ENCODE results near the gene SH3PXD2A.

Gene SH3PXD2A

GRCh38 chr10:103876155-103876554 is 20.8 kb upstream of the SH3PXD2A start:
- no peaks in the 10 kb centered on the region for H4K20me1 ChIP-seq (ENCODE audit: insufficient read depth)
- no peak overlapping the region for H3K4me2 ChIP-seq
- no peaks in the 10 kb centered on the region for H3K79me2 ChIP-seq (ENCODE audit: insufficient read depth, low read depth)
- H3K9ac ChIP-seq = no peak overlapping the region
- H2AFZ ChIP-seq (ENCODE audit: low read depth) = no peak overlapping the region
- H3K4me1 ChIP-seq (ENCODE audit: low read depth, poor library complexity, severe bottlenecking) = no peaks in the 10 kb centered on the region
- no peak for TF ChIP-seq CTCF (conservative IDR thresholded peaks at IDR 0.05; ENCODE audit: low read depth, low read length)
- H3K4me3 ChIP-seq (IDR thresholded peaks at IDR 0.05; ENCODE audit: insufficient read depth, low read depth, low read length) = no peak overlapping the region
- no peak overlapping the region for H3K27ac ChIP-seq
- H3K27me3 ChIP-seq (ENCODE audit: insufficient read depth, low read depth) = no peaks in the 10 kb centered on the region
- no peaks in the 10 kb centered on the region for H3K36me3 ChIP-seq (ENCODE audit: insufficient read depth)

GRCh38 chr10:103874730-103875129 is 19.4 kb upstream of the SH3PXD2A start:
- Histone ChIP-seq H3K27ac (no peak overlapping the region), H3K4me1 (ENCODE audit: low read depth, poor library complexity, severe bottlenecking) (no peaks in the 10 kb centered on the region), H3K4me2 (no peak overlapping the region), H3K27me3 (ENCODE audit: insufficient read depth, low read depth) (no peaks in the 10 kb centered on the region), H3K36me3 (ENCODE audit: insufficient read depth) (no peaks in the 10 kb centered on the region), H4K20me1 (ENCODE audit: insufficient read depth) (no peaks in the 10 kb centered on the region), H3K79me2 (ENCODE audit: insufficient read depth, low read depth) (no peaks in the 10 kb centered on the region), H3K9ac (no peak overlapping the region), H3K4me3 (IDR thresholded peaks at IDR 0.05; ENCODE audit: insufficient read depth, low read depth, low read length) (no peak overlapping the region), H2AFZ (ENCODE audit: low read depth) (no peak overlapping the region)
- no peak for TF ChIP-seq CTCF (conservative IDR thresholded peaks at IDR 0.05; ENCODE audit: low read depth, low read length)

- H2AFZ ChIP-seq (ENCODE audit: low read depth) = no peak overlapping the region
- H3K4me2 ChIP-seq = no peak overlapping the region
- TF ChIP-seq CTCF (conservative IDR thresholded peaks at IDR 0.05; ENCODE audit: low read depth, low read length) = no peak
- no peak overlapping the region for H3K9ac ChIP-seq
- no peak overlapping the region for H3K27ac ChIP-seq
- no peaks in the 10 kb centered on the region for H3K36me3 ChIP-seq (ENCODE audit: insufficient read depth)
- no peaks in the 10 kb centered on the region for H3K79me2 ChIP-seq (ENCODE audit: insufficient read depth, low read depth)
- no peaks in the 10 kb centered on the region for H3K4me1 ChIP-seq (ENCODE audit: low read depth, poor library complexity, severe bottlenecking)
- H3K4me3 ChIP-seq (IDR thresholded peaks at IDR 0.05; ENCODE audit: insufficient read depth, low read depth, low read length) = no peak overlapping the region
- no peaks in the 10 kb centered on the region for H4K20me1 ChIP-seq (ENCODE audit: insufficient read depth)
- no peaks in the 10 kb centered on the region for H3K27me3 ChIP-seq (ENCODE audit: insufficient read depth, low read depth)
Observed at GRCh38 chr10:103872137-103872931, 17.0 kb upstream of the SH3PXD2A start.

- H3K36me3 ChIP-seq (ENCODE audit: insufficient read depth) = no peaks in the 10 kb centered on the region
- H2AFZ ChIP-seq (ENCODE audit: low read depth) = no peak overlapping the region
- no peak overlapping the region for H3K27ac ChIP-seq
- H3K27me3 ChIP-seq (ENCODE audit: insufficient read depth, low read depth) = no peaks in the 10 kb centered on the region
- no peak for TF ChIP-seq CTCF (conservative IDR thresholded peaks at IDR 0.05; ENCODE audit: low read depth, low read length)
- no peaks in the 10 kb centered on the region for H3K4me1 ChIP-seq (ENCODE audit: low read depth, poor library complexity, severe bottlenecking)
- H3K4me2 ChIP-seq = no peak overlapping the region
- H3K9ac ChIP-seq = no peak overlapping the region
- H3K79me2 ChIP-seq (ENCODE audit: insufficient read depth, low read depth) = no peaks in the 10 kb centered on the region
- no peak overlapping the region for H3K4me3 ChIP-seq (IDR thresholded peaks at IDR 0.05; ENCODE audit: insufficient read depth, low read depth, low read length)
- no peaks in the 10 kb centered on the region for H4K20me1 ChIP-seq (ENCODE audit: insufficient read depth)
Observed at GRCh38 chr10:103871006-103871405, 15.6 kb upstream of the SH3PXD2A start.

All from KMS-11 (cell line).